Endothelial cell of umbilical vein (primary cell): ENCODE data around the gene MLPH. TPM values are rescaled to one million over a fixed set of nuclear protein-coding genes. Genes with fewer than 3 reads are reported as not detected.

Source experiments
- BruUV-seq: library from RNA; stranded (reverse); fragments of 400-500 nt; replicated peaks from 2 replicates; lab custom pipeline; 2021; lab: Mats Ljungman, UMichigan
- CTCF ChIA-PET: fragments of 300-600, 350-600 bp; sonication (Branson Sonifier 250); formaldehyde crosslinking; loops from one replicate; lab custom pipeline; 2021; ENCODE audit warnings: antibody characterized with exemption, inconsistent platforms; lab: Charles Lee
- POLR2A ChIA-PET: fragments of 300-600, 350-600 bp; sonication (Branson Sonifier 250); formaldehyde crosslinking; loops from one replicate; lab custom pipeline; 2021; ENCODE audit warnings: antibody characterized with exemption, inconsistent platforms; lab: Charles Lee
- DNase-seq: peaks from one replicate; pipeline ENCODE4 v3.0.0-alpha.2; 2011; ENCODE audit warnings: low read depth, low spot score
- FAIRE-seq: peaks from 2 replicates; lab custom pipeline; 2011; peaks lifted over from hg19 to GRCh38; lab: Jason Lieb, UNC
- H2AFZ ChIP-seq: 2 replicates; pipeline ENCODE4 v1.6.0; 2012; ENCODE audit warnings: low read depth, low read length, control low read depth, inconsistent platforms
- H3K27ac ChIP-seq: 2 replicates; pipeline ENCODE4 v1.5.1; 2011; ENCODE audit warnings: low read depth, mild to moderate bottlenecking, control low read depth, low read length, moderate library complexity; ENCODE audit not compliant: insufficient read depth
- H3K27me3 ChIP-seq, 2 experiments: 2 replicates each; pipeline versions ENCODE4 v1.6.0 to v1.6.1; 2011; ENCODE audit warnings: low read length in 2 of 2, mixed read lengths in 1 of 2; ENCODE audit not compliant: control insufficient read depth in 2 of 2, insufficient read depth in 2 of 2
- H3K36me3 ChIP-seq, 2 experiments: 2 replicates in 1 of 2; 3 replicates in 1 of 2; pipeline ENCODE4 v1.5.1; 2011; ENCODE audit warnings: low read length in 2 of 2, mild to moderate bottlenecking in 1 of 2, moderate library complexity in 1 of 2; ENCODE audit not compliant: control insufficient read depth in 2 of 2, insufficient read depth in 2 of 2; ENCODE audit errors: extremely low read depth in 1 of 2
- H3K4me1 ChIP-seq: 3 replicates; pipeline ENCODE4 v1.5.1; 2011; ENCODE audit warnings: mild to moderate bottlenecking, low read length; ENCODE audit not compliant: control insufficient read depth, insufficient read depth; ENCODE audit errors: extremely low read depth
- H3K4me2 ChIP-seq: 2 replicates; pipeline ENCODE4 v1.6.1; 2011; ENCODE audit warnings: low read length, control low read depth, mixed read lengths; ENCODE audit not compliant: insufficient read depth
- H3K4me3 ChIP-seq, 3 experiments: fragments of 200-600 bp in 1 of 3; sonication (generic), shearing (Covaris generic) in 1 of 3; replicated peaks in 1 of 3; 2 replicates each; pipeline ENCODE4 v1.5.1; 2011 to 2016; ENCODE audit warnings: control low read depth in 3 of 3, low read length in 3 of 3, mild to moderate bottlenecking in 2 of 3, inconsistent platforms in 1 of 3, low read depth in 1 of 3, moderate library complexity in 1 of 3; ENCODE audit not compliant: insufficient read depth in 1 of 3
- H3K79me2 ChIP-seq: 2 replicates; pipeline ENCODE4 v1.6.0; 2012; ENCODE audit warnings: low read length, inconsistent platforms; ENCODE audit not compliant: control insufficient read depth, insufficient read depth
- H3K9ac ChIP-seq: replicated peaks from 2 replicates; pipeline ENCODE3; 2011; ENCODE audit warnings: low read length, control low read depth; ENCODE audit not compliant: insufficient read depth; ENCODE audit errors: extremely low read depth
- H3K9me1 ChIP-seq: replicated peaks from 3 replicates; pipeline ENCODE4 v1.6.0; 2011; ENCODE audit warnings: mild to moderate bottlenecking, low read length; ENCODE audit not compliant: control insufficient read depth, insufficient read depth; ENCODE audit errors: extremely low read depth
- H3K9me3 ChIP-seq: replicated peaks from 2 replicates; pipeline ENCODE4 v1.5.1; 2012; ENCODE audit warnings: low read length, inconsistent platforms; ENCODE audit not compliant: control insufficient read depth, insufficient read depth
- H4K20me1 ChIP-seq: replicated peaks from 2 replicates; pipeline ENCODE3; 2011; ENCODE audit warnings: mild to moderate bottlenecking, low read length; ENCODE audit not compliant: control insufficient read depth, insufficient read depth; ENCODE audit errors: extremely low read depth
- EZH2 ChIP-seq: IDR thresholded peaks from 2 replicates; pipeline ENCODE4 v1.6.1; 2012; ENCODE audit warnings: borderline replicate concordance, low read depth, mild to moderate bottlenecking, moderate library complexity, low read length, inconsistent platforms; ENCODE audit not compliant: severe bottlenecking
- FOS ChIP-seq: IDR thresholded peaks from 2 replicates; pipeline ENCODE4 v1.6.1; 2011; ENCODE audit warnings: mild to moderate bottlenecking, low read length, moderate library complexity, borderline replicate concordance; ENCODE audit not compliant: insufficient read depth
- GATA2 ChIP-seq: IDR thresholded peaks from 2 replicates; pipeline ENCODE4 v1.7.0; 2011; ENCODE audit warnings: low read depth, mild to moderate bottlenecking, moderate library complexity, mixed read lengths, low read length; ENCODE audit not compliant: insufficient read length, insufficient read depth
- JUN ChIP-seq: IDR thresholded peaks from 2 replicates; pipeline ENCODE4 v1.6.1; 2011; ENCODE audit warnings: borderline replicate concordance, low read depth; ENCODE audit not compliant: insufficient read length, insufficient read depth
- MYC ChIP-seq: IDR thresholded peaks from one replicate; pipeline ENCODE4 v1.6.1; 2011; ENCODE audit warnings: mild to moderate bottlenecking, low read depth, low read length
- POLR2A ChIP-seq: IDR thresholded peaks from 2 replicates; pipeline ENCODE4 v1.6.1; 2012; ENCODE audit warnings: low read depth, mild to moderate bottlenecking, control low read depth, low read length
- POLR2AphosphoS5 ChIP-seq: IDR thresholded peaks from 2 replicates; pipeline ENCODE4 v1.6.1; 2012; ENCODE audit warnings: low read depth, mild to moderate bottlenecking, control low read depth, low read length, moderate library complexity; ENCODE audit not compliant: insufficient read depth
- dilution Hi-C: fragments of 300-500 bp; cut with MboI; formaldehyde crosslinking; loops from one replicate; pipeline ENCODE4 v1.15.0; 2019; ENCODE audit warnings: low sequenced_read_pairs; ENCODE audit not compliant: extremely low pct_ligation_motif_present
- intact Hi-C: fragments of 100-400 bp; cut with micrococcal nuclease; formaldehyde crosslinking; loops from one replicate; pipeline ENCODE4 v1.10.0; 2022
- polyA plus RNA-seq, 4 experiments: library from polyadenylated mRNA; depleted of rRNA in 3 of 4; stranded (reverse) in 3 of 4; unstranded in 1 of 4; fragments of >200 nt; gene quantifications; 2 replicates each; pipeline versions ENCODE4 v1.2.1 to v1.2.3, GENCODE V29; 2011 to 2012; ENCODE audit warnings: missing spikeins in 1 of 4
- total RNA-seq: library from RNA; stranded (reverse); gene quantifications from 2 replicates; pipeline ENCODE4 v1.2.3, GENCODE V29; 2021
- TF ChIP-seq, protein P1 (sequence below), 2 donors: IDR thresholded peaks; 1 replicate in 1 of 2; 2 replicates in 1 of 2; pipeline ENCODE4 v1.5.1; 2011; ENCODE audit warnings: low read length in 2 of 2, mild to moderate bottlenecking in 2 of 2, moderate library complexity in 2 of 2, control low read depth in 1 of 2, inconsistent platforms in 1 of 2, low read depth in 1 of 2; ENCODE audit not compliant: insufficient read depth in 1 of 2; ENCODE audit errors: extremely low read depth in 1 of 2
- TF ChIP-seq, protein P2 (sequence below): IDR thresholded peaks from 2 replicates; pipeline ENCODE4 v1.6.1; 2011; ENCODE audit not compliant: insufficient read depth, insufficient read length

MLPH gene
- total and polyA plus RNA-seq, 2 donors (not counting 3 experiments of a cell fraction or from before 2014, with no cell fraction given), result not detected

DNA sequence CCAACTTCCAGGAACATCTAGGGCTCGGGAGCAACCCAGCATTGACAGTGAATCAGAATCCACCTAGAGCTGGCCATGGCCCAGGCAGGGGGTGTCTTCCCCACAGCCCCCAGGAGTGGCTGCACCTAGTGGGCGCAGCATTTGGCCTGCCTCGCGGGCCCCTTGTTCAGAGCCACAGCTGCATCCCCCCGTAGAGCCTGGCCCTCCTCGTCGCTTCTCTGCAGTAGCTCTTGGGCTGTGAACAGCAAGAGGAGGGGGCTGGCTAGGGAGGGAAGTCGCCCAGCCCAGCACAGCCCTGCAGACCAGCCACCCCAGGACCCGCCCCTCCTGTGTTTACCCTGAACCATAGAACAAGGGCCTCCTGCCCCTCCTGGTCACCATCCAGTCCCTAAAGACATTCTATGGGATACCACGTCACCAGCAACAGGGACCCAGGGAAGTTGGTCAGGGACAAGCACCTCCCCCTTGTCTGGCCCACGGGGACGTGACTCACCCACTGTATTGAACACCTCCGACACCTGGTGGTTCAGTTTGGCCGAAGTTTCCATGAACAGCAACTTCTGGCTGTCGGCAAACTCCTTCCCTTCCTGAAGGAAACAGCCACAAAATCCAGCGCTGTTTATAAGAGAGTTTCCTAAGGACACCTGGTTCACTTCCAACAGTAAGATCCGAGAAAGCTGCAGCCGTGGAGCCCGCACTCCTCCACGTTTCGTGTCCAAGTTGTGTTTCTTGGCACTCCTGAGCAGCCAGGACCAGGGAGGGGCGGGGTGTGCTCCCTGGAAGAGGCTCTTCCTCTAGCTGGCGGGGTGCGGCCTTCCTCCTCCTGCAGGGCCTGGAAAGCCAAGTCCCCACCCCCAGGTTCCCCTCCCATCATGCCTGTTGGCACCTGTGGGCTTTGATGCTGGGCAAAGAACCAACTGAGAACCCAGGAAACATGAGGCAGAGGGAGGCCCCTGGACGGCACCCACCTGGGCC, 88.1 kb downstream of the MLPH start:
- DNase-seq, result no peak
- CTCF ChIA-PET, result interaction anchor here (1.2 to 7.7 kb wide), 3 partner anchors 62 to 482 kb away, joined by 3 to 295 read pairs (median 5); no protein-coding TSS in a partner anchor
- H3K9ac ChIP-seq, result no peak overlapping the region

More for the DNA sequence above, 88.1 kb downstream of the MLPH start:
- no peak overlapping the region for H3K4me3 ChIP-seq
- no peaks in the 10 kb centered on the region for H3K9me3 ChIP-seq
- intact Hi-C loops (no loop called here), dilution Hi-C loops (no loop called here)
- H3K36me3 ChIP-seq, result no peaks in the 10 kb centered on the region
- FAIRE-seq, result no peak
- H4K20me1 ChIP-seq, result no peaks in the 10 kb centered on the region
- H3K79me2 ChIP-seq, result no peaks in the 10 kb centered on the region
- H3K27me3 ChIP-seq, result peaks cover 2% of the 10 kb centered on the region in 2 experiments
- POLR2A ChIA-PET, result no interaction called here
- H3K4me1 ChIP-seq, result no peaks in the 10 kb centered on the region
- no TSS peak for BruUV-seq
- no peak overlapping the region for H2AFZ ChIP-seq
- no peak overlapping the region for H3K4me2 ChIP-seq
- H3K27ac ChIP-seq, result no peak overlapping the region
- TF ChIP-seq, protein P1, sequence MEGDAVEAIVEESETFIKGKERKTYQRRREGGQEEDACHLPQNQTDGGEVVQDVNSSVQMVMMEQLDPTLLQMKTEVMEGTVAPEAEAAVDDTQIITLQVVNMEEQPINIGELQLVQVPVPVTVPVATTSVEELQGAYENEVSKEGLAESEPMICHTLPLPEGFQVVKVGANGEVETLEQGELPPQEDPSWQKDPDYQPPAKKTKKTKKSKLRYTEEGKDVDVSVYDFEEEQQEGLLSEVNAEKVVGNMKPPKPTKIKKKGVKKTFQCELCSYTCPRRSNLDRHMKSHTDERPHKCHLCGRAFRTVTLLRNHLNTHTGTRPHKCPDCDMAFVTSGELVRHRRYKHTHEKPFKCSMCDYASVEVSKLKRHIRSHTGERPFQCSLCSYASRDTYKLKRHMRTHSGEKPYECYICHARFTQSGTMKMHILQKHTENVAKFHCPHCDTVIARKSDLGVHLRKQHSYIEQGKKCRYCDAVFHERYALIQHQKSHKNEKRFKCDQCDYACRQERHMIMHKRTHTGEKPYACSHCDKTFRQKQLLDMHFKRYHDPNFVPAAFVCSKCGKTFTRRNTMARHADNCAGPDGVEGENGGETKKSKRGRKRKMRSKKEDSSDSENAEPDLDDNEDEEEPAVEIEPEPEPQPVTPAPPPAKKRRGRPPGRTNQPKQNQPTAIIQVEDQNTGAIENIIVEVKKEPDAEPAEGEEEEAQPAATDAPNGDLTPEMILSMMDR (IDR thresholded peaks at IDR 0.05; ENCODE audit: extremely low read depth in 1 of 2, insufficient read depth in 1 of 2, low read depth in 1 of 2, low read length in 2 of 2), result no peak
- TF ChIP-seq FOS (no peak), POLR2AphosphoS5 (no peak), POLR2A (no peak), MYC (no peak), GATA2 (no peak), EZH2 (no peak), JUN (no peak)
- TF ChIP-seq, protein P2, sequence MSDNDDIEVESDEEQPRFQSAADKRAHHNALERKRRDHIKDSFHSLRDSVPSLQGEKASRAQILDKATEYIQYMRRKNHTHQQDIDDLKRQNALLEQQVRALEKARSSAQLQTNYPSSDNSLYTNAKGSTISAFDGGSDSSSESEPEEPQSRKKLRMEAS, result no peak
- H3K9me1 ChIP-seq, result no peaks in the 10 kb centered on the region
